Ramos (cell line): ENCODE data around the gene CEP120.
"Not testable (repeated sequence)": the region's sequence is repeated elsewhere in the genome, so short reads cannot be mapped to it uniquely, and the experiment has no call there.

Experiments used
- in situ Hi-C: fragments of 300-500 bp; cut with MboI; formaldehyde crosslinking; loops from one replicate; pipeline ENCODE4 v1.14.3; 2022; ENCODE audit warnings: low sequenced_read_pairs; ENCODE audit not compliant: unreplicated experiment

Gene CEP120

DNA sequence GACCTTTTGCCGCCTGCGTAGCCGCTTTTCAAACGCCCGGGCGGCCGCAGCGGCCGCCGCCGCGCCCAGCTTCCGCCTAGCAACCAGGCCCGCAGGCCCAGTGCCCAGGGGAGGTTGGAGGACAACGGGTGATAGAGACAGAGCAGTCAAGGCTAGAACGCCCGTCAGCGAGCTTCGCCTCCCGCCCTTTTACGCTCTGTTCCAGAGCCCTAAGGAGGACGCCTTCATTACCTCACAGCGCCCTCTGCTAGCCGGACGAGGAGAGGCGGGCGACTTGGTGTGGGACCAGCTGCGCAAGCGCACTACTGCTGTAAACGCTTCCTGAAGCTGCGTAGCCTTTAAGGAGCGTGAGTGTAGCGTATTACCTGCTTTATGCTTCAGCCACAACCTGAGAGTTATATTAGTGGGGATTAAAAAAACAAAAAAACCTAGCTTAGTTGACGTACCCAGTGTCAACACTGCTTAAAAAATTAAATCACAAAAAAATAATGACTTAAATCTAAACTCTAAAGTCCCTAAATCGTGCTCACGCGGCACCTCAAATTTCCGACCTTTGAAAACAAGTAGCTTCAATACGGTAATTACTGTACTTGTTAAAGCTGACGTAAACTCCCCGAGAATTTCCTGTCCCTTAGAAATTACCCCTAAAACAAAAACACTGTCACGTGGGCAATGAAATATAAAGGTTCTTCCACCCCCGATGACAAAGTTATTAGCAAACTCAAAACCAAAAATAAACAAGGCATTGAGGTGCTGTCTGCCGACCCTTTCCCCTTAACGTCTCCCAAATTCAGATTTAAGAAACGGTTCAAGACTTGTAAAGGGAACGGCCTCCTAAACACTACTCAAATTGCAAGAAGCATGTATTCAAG, at the start of gene CEP120:
Gene CEP120, minus strand, starts transcription at position 126 of the 872 bp plus-strand sequence. CDS start 405 bp downstream, outside the sequence.
- in situ Hi-C loops = no loop called here

- in situ Hi-C loops = no loop called here
Observed at GRCh38 chr5:123472150-123472924, 49.1 kb upstream of the CEP120 start.

GRCh38 chr5:123471385-123471784, 48.2 kb upstream of the CEP120 start:
- in situ Hi-C loops = no loop called here

GRCh38 chr5:123466839-123467238, 43.6 kb upstream of the CEP120 start:
- in situ Hi-C loops = not testable (repeated sequence)

DNA sequence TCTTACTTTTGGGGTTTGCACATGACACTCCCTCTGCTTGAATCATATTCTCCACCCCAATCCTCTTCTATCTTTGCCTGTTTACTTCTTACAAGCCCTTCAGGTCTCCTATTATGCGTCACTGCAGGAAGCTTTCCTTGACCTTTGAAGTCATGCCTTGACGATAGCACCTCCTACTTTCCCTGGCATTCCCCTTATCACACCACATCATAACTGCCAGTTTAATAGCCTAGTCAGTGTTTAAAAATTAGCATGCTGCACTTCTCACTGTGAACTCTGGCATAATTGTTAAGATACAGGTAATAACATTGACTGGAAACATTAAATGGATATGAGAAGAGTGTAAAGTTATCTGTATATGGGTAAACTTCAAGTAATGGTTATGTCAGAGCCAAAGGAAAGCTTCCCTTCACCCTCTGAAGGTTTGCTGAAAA, 37.1 kb upstream of the CEP120 start:
- in situ Hi-C loops = no loop called here

- in situ Hi-C loops = not testable (repeated sequence)
Observed at GRCh38 chr5:123458994-123459393, 35.8 kb upstream of the CEP120 start.

DNA sequence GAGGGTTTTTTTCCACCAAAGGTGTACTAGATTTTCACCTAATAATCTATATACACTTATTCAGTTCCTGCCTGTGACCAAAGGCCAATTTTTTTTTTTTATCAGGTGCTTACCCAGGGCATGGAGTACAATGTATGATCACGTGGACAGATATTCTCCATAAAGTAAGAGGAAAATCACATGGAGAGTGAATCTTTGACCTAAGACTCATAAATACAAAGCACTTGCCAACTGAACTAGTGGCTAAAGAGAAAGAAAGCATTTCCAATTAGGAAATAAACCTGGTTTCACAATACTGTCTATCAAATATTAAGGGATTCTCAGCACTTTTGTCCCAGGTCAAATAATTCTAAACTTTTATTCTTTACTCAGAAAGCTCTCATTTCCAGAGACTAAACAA, 33.0 kb upstream of the CEP120 start:
- in situ Hi-C loops = no loop called here

- in situ Hi-C loops = no loop called here
Observed at GRCh38 chr5:123455640-123456039, 32.4 kb upstream of the CEP120 start.

GRCh38 chr5:123455095-123455494, 31.9 kb upstream of the CEP120 start:
- in situ Hi-C loops = no loop called here

DNA sequence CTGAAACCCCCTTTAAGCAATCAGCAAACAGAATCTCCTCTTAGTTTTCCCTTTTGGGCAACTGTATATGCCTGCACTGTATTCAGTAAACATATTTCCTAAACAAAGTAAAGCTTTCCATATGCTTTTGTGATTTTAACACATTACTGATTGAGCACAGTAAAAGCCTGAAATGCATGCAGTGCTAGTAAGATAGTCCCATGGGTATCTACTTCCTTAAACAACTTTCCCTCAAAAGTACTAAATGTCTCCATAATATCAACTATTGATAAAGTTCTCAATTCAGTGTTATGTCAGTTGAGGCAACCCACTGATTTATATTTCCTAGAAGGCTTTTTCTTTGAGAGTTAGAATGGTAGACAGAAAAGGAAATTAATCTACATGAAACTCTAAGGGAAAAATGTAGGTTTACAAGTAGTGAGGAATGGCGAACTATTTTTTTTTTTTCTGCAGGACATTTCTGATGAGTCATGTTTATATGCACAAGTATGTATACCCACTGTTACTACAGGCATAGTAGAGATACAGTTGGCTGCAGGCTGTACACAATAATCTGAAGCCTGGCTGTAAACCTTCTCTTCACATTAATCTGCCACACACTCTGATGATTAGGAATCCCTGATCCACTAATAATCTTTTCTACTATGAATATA, 31.2 kb upstream of the CEP120 start:
- in situ Hi-C loops = no loop called here

GRCh38 chr5:123452401-123452800, 29.2 kb upstream of the CEP120 start:
- in situ Hi-C loops = no loop called here

- in situ Hi-C loops = no loop called here
Observed at GRCh38 chr5:123451047-123451446, 27.8 kb upstream of the CEP120 start.

GRCh38 chr5:123450640-123451039, 27.4 kb upstream of the CEP120 start:
- in situ Hi-C loops = no loop called here

DNA sequence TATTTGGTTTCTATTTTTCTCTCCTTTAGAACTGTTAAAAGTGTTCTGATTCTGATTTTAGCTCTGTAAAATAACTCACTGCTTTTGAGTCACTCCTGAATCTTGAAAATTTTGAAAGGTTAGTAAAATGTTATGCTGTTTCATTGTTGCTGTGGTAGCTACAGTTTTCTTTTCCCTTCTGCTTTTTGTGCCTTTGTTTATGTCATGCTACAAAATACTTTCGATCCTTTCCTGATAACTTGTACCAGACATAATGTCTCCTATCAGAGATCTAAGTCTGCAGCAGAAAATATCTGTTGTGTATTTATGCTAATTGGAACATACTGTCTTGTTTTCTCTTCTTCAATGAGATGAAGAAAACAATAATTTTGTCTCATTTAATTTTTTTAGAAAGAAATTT, 26.9 kb upstream of the CEP120 start:
- in situ Hi-C loops = no loop called here

DNA sequence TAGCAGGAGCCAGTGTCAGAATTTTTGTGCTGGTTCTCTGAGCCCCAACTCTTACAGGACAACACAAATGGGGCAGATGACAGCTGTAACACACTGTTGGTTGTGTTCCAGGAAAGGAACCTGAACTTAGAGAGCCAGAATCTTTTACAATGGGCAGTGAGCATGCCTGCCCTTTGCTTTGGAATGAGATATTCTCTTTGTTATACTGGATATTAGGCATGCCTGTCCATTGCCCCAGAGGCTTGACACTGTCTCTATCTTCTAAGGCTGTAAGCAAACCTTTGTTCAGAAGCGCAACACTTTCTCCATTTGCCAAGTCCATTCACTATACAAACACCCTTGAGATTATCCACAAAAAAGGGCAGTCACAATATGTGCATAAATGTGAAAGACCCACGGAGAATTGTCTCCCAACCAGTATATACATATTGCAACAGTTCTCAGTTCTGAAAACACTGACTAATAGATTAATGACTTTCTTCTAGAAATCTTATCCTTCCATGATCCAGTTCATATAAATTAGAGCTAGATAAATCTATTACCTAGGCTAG, 26.3 kb upstream of the CEP120 start:
- in situ Hi-C loops = no loop called here

GRCh38 chr5:123448743-123449142, 25.5 kb upstream of the CEP120 start:
- in situ Hi-C loops = no loop called here

- in situ Hi-C loops = no loop called here
Observed at GRCh38 chr5:123448017-123448617, 24.9 kb upstream of the CEP120 start.

- in situ Hi-C loops = no loop called here
Observed at GRCh38 chr5:123444016-123444415, 20.8 kb upstream of the CEP120 start.

GRCh38 chr5:123441408-123441807, 18.2 kb upstream of the CEP120 start:
- in situ Hi-C loops = no loop called here
